PC-3 (cell line): ENCODE measurements around the gene FAM174B. TPM values are rescaled to one million over a fixed set of nuclear protein-coding genes. Genes with fewer than 3 reads are reported as not detected.

Experiments used
- ATAC-seq: fragments of 200-7000 bp; cut with Tn5 transposase; 2 replicates; pipeline ENCODE4 v1.9.1; 2020; ENCODE audit warnings: mild to moderate bottlenecking, moderate library complexity
- BruUV-seq: library from RNA; stranded (reverse); fragments of 400-500 nt; replicated peaks from 2 replicates; lab custom pipeline; 2021; lab: Mats Ljungman, UMichigan
- CTCF ChIA-PET: fragments of 300-600 bp; sonication (Branson Sonifier 250); formaldehyde crosslinking; loops from one replicate; lab custom pipeline; 2022; ENCODE audit warnings: antibody characterized with exemption; lab: Charles Lee
- POLR2A ChIA-PET: fragments of 300-600 bp; sonication (Branson Sonifier 250); formaldehyde crosslinking; loops from one replicate; lab custom pipeline; 2022; ENCODE audit warnings: antibody characterized with exemption; ENCODE audit not compliant: unreplicated experiment; lab: Charles Lee
- DNase-seq: peaks from one replicate; pipeline ENCODE4 v3.0.0-alpha.2; 2015
- H2AFZ ChIP-seq: fragments of 300-600 bp; sonication (generic); 2 replicates; pipeline ENCODE4 v1.6.0; 2016; ENCODE audit warnings: antibody characterized with exemption, low read length
- H3F3A ChIP-seq: fragments of 300-600 bp; sonication (generic); one replicate; pipeline ENCODE4 v1.6.0; 2017; ENCODE audit warnings: antibody characterized with exemption, low read length, control low read depth, mild to moderate bottlenecking; ENCODE audit not compliant: unreplicated experiment
- H3K27ac ChIP-seq: fragments of 300-600 bp; sonication (generic); 2 replicates; pipeline ENCODE4 v1.5.1; 2016; ENCODE audit warnings: mild to moderate bottlenecking, low read length
- H3K27me3 ChIP-seq: fragments of 300-600 bp; sonication (generic); 2 replicates; pipeline ENCODE4 v1.6.1; 2016; ENCODE audit warnings: low read length, mixed read lengths
- H3K36me3 ChIP-seq: fragments of 300-600 bp; sonication (generic); 2 replicates; pipeline ENCODE4 v1.6.1; 2016; ENCODE audit warnings: low read depth, mixed run types, low read length, mixed read lengths
- H3K4me1 ChIP-seq: fragments of 300-600 bp; sonication (generic); 2 replicates; pipeline ENCODE4 v1.5.1; 2016; ENCODE audit warnings: low read length; ENCODE audit not compliant: insufficient read depth
- H3K4me2 ChIP-seq: fragments of 300-600 bp; sonication (generic); 2 replicates; pipeline ENCODE4 v1.6.0; 2016; ENCODE audit warnings: low read length
- H3K4me3 ChIP-seq: fragments of 300-600 bp; sonication (generic); 2 replicates; pipeline ENCODE4 v1.5.1; 2016; ENCODE audit warnings: mild to moderate bottlenecking, low read length, mixed read lengths
- H3K79me2 ChIP-seq: fragments of 300-600 bp; sonication (generic); 2 replicates; pipeline ENCODE4 v1.6.1; 2017; ENCODE audit warnings: low read length, mixed read lengths
- H3K9ac ChIP-seq: fragments of 300-600 bp; sonication (generic); 2 replicates; pipeline ENCODE4 v1.6.0; 2016; ENCODE audit warnings: mild to moderate bottlenecking, low read length
- H3K9me2 ChIP-seq: fragments of 300-600 bp; sonication (generic); replicated peaks from 2 replicates; pipeline ENCODE4 v1.6.1; 2016; ENCODE audit warnings: mixed run types, low read length, mixed read lengths
- H3K9me3 ChIP-seq: fragments of 300-600 bp; sonication (generic); 2 replicates; pipeline ENCODE4 v1.6.1; 2016; ENCODE audit warnings: low read length, mixed read lengths
- H4K20me1 ChIP-seq: fragments of 300-600 bp; sonication (generic); 2 replicates; pipeline ENCODE4 v1.6.1; 2016; ENCODE audit warnings: low read length, mixed read lengths
- CTCF ChIP-seq: fragments of 300-600 bp; sonication (generic); conservative IDR thresholded peaks from 2 replicates; pipeline ENCODE4 v1.5.1; 2017; ENCODE audit warnings: antibody characterized with exemption, low read depth, mild to moderate bottlenecking, low read length
- EZH2 ChIP-seq: fragments of 300-600 bp; sonication (generic); IDR thresholded peaks from one replicate; pipeline ENCODE4 v1.6.1; 2017; ENCODE audit warnings: antibody characterized with exemption, mild to moderate bottlenecking, low read length; ENCODE audit not compliant: unreplicated experiment
- EZH2phosphoT487 ChIP-seq: fragments of 300-600 bp; sonication (generic); IDR thresholded peaks from 2 replicates; pipeline ENCODE4 v1.6.1; 2018; ENCODE audit warnings: mild to moderate bottlenecking, antibody characterized with exemption, low read length, borderline replicate concordance
- intact Hi-C: fragments of 100-400 bp; cut with micrococcal nuclease; formaldehyde crosslinking; loops from 2 replicates; pipeline ENCODE4 v1.9.0; 2023
- total RNA-seq: library from RNA; depleted of rRNA; stranded (reverse); fragments of >200 nt; gene quantifications from 2 replicates; pipeline ENCODE4 v1.2.3, GENCODE V29; 2014

The FAM174B gene
- total RNA-seq, 1 experiment from 2014 or later: 9.6 TPM

GRCh38 chr15:92616621-92617548 is 38.7 kb downstream of the FAM174B start:
- Histone ChIP-seq H3K9me2 (no peaks in the 10 kb centered on the region), H4K20me1 (no peaks in the 10 kb centered on the region), H3K4me1 (peaks cover 38% of the 10 kb centered on the region), H3K27ac (peak overlapping the region; percentile 93), H2AFZ (peak overlapping the region; percentile 18; the same call in 1 of the 2 replicates), H3K9ac (peak overlapping the region; percentile 61), H3K9me3 (no peaks in the 10 kb centered on the region), H3K36me3 (no peaks in the 10 kb centered on the region), H3K4me2 (peak overlapping the region; percentile 77), H3K79me2 (peaks cover 4% of the 10 kb centered on the region; the same call in 1 of the 2 replicates), H3K4me3 (peak overlapping the region; percentile 30; the same call in 1 of the 2 replicates), H3F3A (peaks cover 4% of the 10 kb centered on the region), H3K27me3 (no peaks in the 10 kb centered on the region)
- ATAC-seq (peak; percentile 44), DNase-seq (peak; percentile 71)
- intact Hi-C loops: no loop called here
- no TSS peak for BruUV-seq
- CTCF ChIA-PET: no interaction called here
- no peak for TF ChIP-seq EZH2
- no peak for TF ChIP-seq CTCF
- POLR2A ChIA-PET: no interaction called here

GRCh38 chr15:92614791-92615785 is 40.5 kb downstream of the FAM174B start:
- TF ChIP-seq EZH2phosphoT487 (no peak), EZH2 (no peak), CTCF (no peak)
- H3K9ac ChIP-seq: no peak overlapping the region
- ChIA-PET POLR2A (no interaction called here), CTCF (no interaction called here)
- intact Hi-C loops: loop anchor here (5.0 kb wide), 1 partner anchor 67 kb away; no protein-coding TSS in a partner anchor
- H3K79me2 ChIP-seq: peaks cover 4% of the 10 kb centered on the region; the same call in 1 of the 2 replicates
- BruUV-seq: no TSS peak
- H3K4me1 ChIP-seq: peaks cover 26% of the 10 kb centered on the region
- no peak overlapping the region for H3K27ac ChIP-seq
- no peak overlapping the region for H3K4me3 ChIP-seq
- H3F3A ChIP-seq: peaks cover 4% of the 10 kb centered on the region
- DNase-seq: no peak
- H4K20me1 ChIP-seq: no peaks in the 10 kb centered on the region
- H3K27me3 ChIP-seq: no peaks in the 10 kb centered on the region
- no peak overlapping the region for H2AFZ ChIP-seq
- H3K9me3 ChIP-seq: no peaks in the 10 kb centered on the region
- no peak for ATAC-seq
- H3K4me2 ChIP-seq: no peak overlapping the region
- no peaks in the 10 kb centered on the region for H3K9me2 ChIP-seq
- H3K36me3 ChIP-seq: no peaks in the 10 kb centered on the region
